HTR-8/SVneo (cell line): Measurements from ENCODE around the gene KLF16.
A peak's percentile ranks its signal among the peaks of the same experiment; 100 is the strongest.

Experiments
- DNase-seq: peaks from one replicate; pipeline ENCODE4 v3.0.0; 2011; ENCODE audit warnings: low spot score, mixed read lengths; ENCODE audit not compliant: insufficient read length
- FAIRE-seq: peaks from 2 replicates; lab custom pipeline; 2011; peaks lifted over from hg19 to GRCh38; lab: Jason Lieb, UNC

KLF16 gene

GRCh38 chr19:1827566-1828278, 35.7 kb downstream of the KLF16 start:
- no peak for DNase-seq
- FAIRE-seq: no peak

- DNase-seq (no peak), FAIRE-seq (no peak)
Observed at GRCh38 chr19:1826557-1827521, 36.5 kb downstream of the KLF16 start.

GRCh38 chr19:1825909-1826556, 37.3 kb downstream of the KLF16 start:
- no peak for FAIRE-seq
- DNase-seq: peak; percentile 82

GRCh38 chr19:1824252-1824622, 39.1 kb downstream of the KLF16 start:
- FAIRE-seq (no peak), DNase-seq (no peak)

- DNase-seq: no peak
- no peak for FAIRE-seq
Observed at GRCh38 chr19:1823539-1824251, 39.7 kb downstream of the KLF16 start.

- DNase-seq (no peak), FAIRE-seq (no peak)
Observed at GRCh38 chr19:1823020-1823419, 40.4 kb downstream of the KLF16 start.

GRCh38 chr19:1822210-1822609, 41.2 kb downstream of the KLF16 start:
- no peak for DNase-seq
- FAIRE-seq: no peak

- no peak for FAIRE-seq
- no peak for DNase-seq
Observed at GRCh38 chr19:1819341-1820255, 43.8 kb downstream of the KLF16 start.

- FAIRE-seq: no peak
- DNase-seq: no peak
Observed at GRCh38 chr19:1818549-1819195, 44.7 kb downstream of the KLF16 start.

- DNase-seq (no peak), FAIRE-seq (no peak)
Observed at GRCh38 chr19:1817553-1818179, 45.7 kb downstream of the KLF16 start.

- DNase-seq (no peak), FAIRE-seq (no peak)
Observed at GRCh38 chr19:1816530-1817298, 46.7 kb downstream of the KLF16 start.

- no peak for FAIRE-seq
Observed at GRCh38 chr19:1815605-1816529, 47.5 kb downstream of the KLF16 start.

GRCh38 chr19:1814833-1815604, 48.4 kb downstream of the KLF16 start:
- FAIRE-seq: no peak
- DNase-seq: no peak

More at GRCh38 chr19:1815605-1816529, 47.5 kb downstream of the KLF16 start:
- DNase-seq: no peak

- DNase-seq (no peak), FAIRE-seq (no peak)
Observed at GRCh38 chr19:1814391-1814790, 49.0 kb downstream of the KLF16 start.
